Endodermal cell (in vitro differentiated cells): ENCODE results near the gene STK11. TPM values are rescaled to one million over a fixed set of nuclear protein-coding genes. Genes with fewer than 3 reads are reported as not detected.

Experiments
- DNase-seq: peaks from one replicate; pipeline ENCODE4 v3.0.0-alpha.2; 2017
- H3K27ac ChIP-seq: 2 replicates; pipeline ENCODE4 v1.5.1; 2013; ENCODE audit warnings: mild to moderate bottlenecking, low read depth, low read length, moderate library complexity
- H3K27me3 ChIP-seq: 2 replicates; pipeline ENCODE4 v1.6.1; 2013; ENCODE audit warnings: mild to moderate bottlenecking, low read length, moderate library complexity; ENCODE audit not compliant: insufficient read depth, control insufficient read depth, poor library complexity, severe bottlenecking
- H3K36me3 ChIP-seq: 2 replicates; pipeline ENCODE4 v1.7.0; 2013; ENCODE audit warnings: mild to moderate bottlenecking, low read length, moderate library complexity; ENCODE audit not compliant: control insufficient read depth, insufficient read depth
- H3K4me1 ChIP-seq: one replicate; pipeline ENCODE4 v1.7.0; 2013; ENCODE audit warnings: low read length; ENCODE audit not compliant: control insufficient read depth, insufficient read depth
- H3K4me3 ChIP-seq: 2 replicates; pipeline ENCODE4 v1.5.1; 2013; ENCODE audit warnings: mild to moderate bottlenecking, low read length, moderate library complexity
- H3K9ac ChIP-seq: 2 replicates; pipeline ENCODE4 v1.6.1; 2013; ENCODE audit warnings: mild to moderate bottlenecking, low read length, moderate library complexity; ENCODE audit not compliant: poor library complexity, severe bottlenecking; ENCODE audit errors: extremely low read depth
- H3K9me3 ChIP-seq: 2 replicates; pipeline ENCODE4 v1.6.1; 2013; ENCODE audit warnings: mild to moderate bottlenecking, low read length, moderate library complexity; ENCODE audit not compliant: control insufficient read depth
- H3K27ac Mint-ChIP-seq: 2 replicates; pipeline ENCODE4 v1.8.0; 2020; ENCODE audit warnings: mixed read lengths
- H3K27me3 Mint-ChIP-seq: 2 replicates; pipeline ENCODE4 v1.8.0; 2021; ENCODE audit warnings: mild to moderate bottlenecking, mixed read lengths; ENCODE audit not compliant: insufficient read depth
- H3K36me3 Mint-ChIP-seq: 2 replicates; pipeline ENCODE4 v1.8.0; 2020; ENCODE audit warnings: low read depth, mixed read lengths
- H3K4me1 Mint-ChIP-seq: 2 replicates; pipeline ENCODE4 v1.8.0; 2020; ENCODE audit warnings: mixed read lengths
- H3K4me3 Mint-ChIP-seq: 2 replicates; pipeline ENCODE4 v1.8.0; 2020; ENCODE audit warnings: mild to moderate bottlenecking, moderate library complexity, mixed read lengths
- H3K9me3 Mint-ChIP-seq: 2 replicates; pipeline ENCODE4 v1.8.0; 2020; ENCODE audit warnings: mild to moderate bottlenecking, mixed read lengths
- WGBS, 2 experiments: methylation state at CpG; one replicate each; pipeline versions ENCODE4 v1.1.5 to v1.1.7; 2013; ENCODE audit warnings: missing lambda C conversion rate in 2 of 2, mixed read lengths in 1 of 2; ENCODE audit not compliant: insufficient coverage in 1 of 2, insufficient read length in 1 of 2; 5-methylcytosine and 5-hydroxymethylcytosine counted together
- total RNA-seq, 2 donors: library from RNA; stranded (reverse); fragmentation: NEBNext Ultra II Directional in 1 of 2; extraction: Animal tissue kit (Norgen Biotek cat#: 25700) in 1 of 2; gene quantifications; 2 replicates in 1 of 2; 3 replicates in 1 of 2; pipeline ENCODE4 v1.2.1, GENCODE V29; 2021
- TF ChIP-seq, protein P1 (sequence below): fragments of 200-600 bp; sonication (generic); conservative IDR thresholded peaks from 2 replicates; pipeline ENCODE4 v1.5.0; 2021; ENCODE audit warnings: antibody characterized with exemption, mild to moderate bottlenecking

Gene STK11
- total RNA-seq, 2 donors from 2014 or later: 78.8 to 81.4 TPM

DNA sequence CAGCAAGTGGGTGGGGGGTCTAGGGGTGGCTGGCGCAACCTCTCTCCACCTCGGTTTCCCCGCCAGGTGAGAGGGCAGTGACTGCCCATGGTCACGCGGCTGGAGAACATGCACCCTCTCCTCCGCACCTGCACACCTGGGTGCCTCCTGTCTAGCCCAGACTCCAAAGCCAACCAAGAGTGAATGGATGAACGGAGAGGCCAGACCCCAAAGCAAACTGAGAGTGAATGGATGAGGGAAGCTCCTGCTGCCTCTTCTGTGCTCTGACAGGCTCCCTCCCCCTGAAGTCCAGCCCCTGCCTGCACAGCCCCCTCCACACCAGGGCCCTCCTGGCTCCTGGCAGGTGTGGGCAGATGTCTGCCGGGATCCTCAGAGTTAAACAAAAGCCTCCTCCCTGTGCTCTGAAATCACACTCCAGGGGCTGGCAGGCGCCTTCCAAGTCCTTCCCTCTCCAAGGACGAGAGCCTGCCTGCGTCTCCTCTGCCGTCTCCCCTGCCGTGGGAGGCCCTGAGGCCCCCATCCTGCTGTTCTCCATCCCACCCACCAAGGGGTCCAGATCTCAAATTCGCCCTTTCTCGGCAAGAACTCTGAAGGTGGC is 33.7 kb upstream of the STK11 start:
- Mint-ChIP-seq H3K36me3 (peaks cover 5% of the 10 kb centered on the region), H3K4me3 (peak overlapping the region; percentile 93), H3K27ac (peak overlapping the region; percentile 83), H3K4me1 (peaks cover 21% of the 10 kb centered on the region), H3K27me3 (no peaks in the 10 kb centered on the region), H3K9me3 (no peaks in the 10 kb centered on the region)
- Histone ChIP-seq H3K4me3 (peak overlapping the region; percentile 90), H3K36me3 (no peaks in the 10 kb centered on the region), H3K9ac (peak overlapping the region; percentile 25), H3K27me3 (no peaks in the 10 kb centered on the region), H3K27ac (no peak overlapping the region), H3K9me3 (no peaks in the 10 kb centered on the region), H3K4me1 (peaks cover 5% of the 10 kb centered on the region)
- WGBS, 2 experiments: 70 to 93% methylated on average over 6 to 15 of the region's 15 CpGs
- DNase-seq: no peak
- TF ChIP-seq, protein P1, sequence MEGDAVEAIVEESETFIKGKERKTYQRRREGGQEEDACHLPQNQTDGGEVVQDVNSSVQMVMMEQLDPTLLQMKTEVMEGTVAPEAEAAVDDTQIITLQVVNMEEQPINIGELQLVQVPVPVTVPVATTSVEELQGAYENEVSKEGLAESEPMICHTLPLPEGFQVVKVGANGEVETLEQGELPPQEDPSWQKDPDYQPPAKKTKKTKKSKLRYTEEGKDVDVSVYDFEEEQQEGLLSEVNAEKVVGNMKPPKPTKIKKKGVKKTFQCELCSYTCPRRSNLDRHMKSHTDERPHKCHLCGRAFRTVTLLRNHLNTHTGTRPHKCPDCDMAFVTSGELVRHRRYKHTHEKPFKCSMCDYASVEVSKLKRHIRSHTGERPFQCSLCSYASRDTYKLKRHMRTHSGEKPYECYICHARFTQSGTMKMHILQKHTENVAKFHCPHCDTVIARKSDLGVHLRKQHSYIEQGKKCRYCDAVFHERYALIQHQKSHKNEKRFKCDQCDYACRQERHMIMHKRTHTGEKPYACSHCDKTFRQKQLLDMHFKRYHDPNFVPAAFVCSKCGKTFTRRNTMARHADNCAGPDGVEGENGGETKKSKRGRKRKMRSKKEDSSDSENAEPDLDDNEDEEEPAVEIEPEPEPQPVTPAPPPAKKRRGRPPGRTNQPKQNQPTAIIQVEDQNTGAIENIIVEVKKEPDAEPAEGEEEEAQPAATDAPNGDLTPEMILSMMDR: no peak

DNA sequence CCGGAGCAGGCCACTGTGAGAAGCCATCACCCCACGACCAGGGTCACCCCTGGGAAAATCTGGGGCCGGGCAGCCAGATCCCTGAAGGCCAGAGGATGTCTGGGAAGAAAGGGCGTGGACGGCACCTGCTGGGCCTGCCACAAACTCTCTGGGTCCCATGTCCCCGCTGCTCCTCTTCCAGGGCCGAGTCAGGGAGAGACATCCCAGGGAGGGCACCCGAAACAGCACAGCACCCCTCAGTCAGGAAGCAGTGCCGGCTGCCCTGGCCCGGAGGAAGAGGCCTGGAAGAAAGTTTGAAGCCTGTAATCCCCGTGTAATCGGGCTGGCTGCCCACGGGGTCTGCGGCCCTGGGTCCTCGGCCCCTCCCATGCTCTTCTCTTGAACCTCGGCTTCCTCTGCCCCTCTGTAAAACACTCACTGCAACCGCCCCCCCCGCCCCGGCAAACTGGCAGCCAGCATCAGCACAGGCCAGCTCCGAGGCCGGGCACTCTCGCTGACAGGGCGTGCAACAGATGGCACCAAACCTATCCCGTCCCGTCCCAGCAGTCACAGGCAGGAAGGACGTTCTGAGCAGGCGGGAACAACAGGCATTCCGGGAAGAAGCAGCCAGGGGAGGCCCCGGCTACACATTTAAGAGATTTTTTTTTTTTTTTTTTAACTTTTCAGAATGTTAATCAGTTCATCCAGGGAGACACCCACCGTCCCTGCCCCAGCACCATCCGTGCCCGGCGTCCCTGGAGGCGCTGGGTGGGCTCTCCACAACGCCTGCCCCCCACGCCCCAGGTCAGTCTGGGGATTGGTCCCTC is 33.0 kb upstream of the STK11 start:
- no peaks in the 10 kb centered on the region for H3K27me3 ChIP-seq
- Mint-ChIP-seq H3K9me3 (no peaks in the 10 kb centered on the region), H3K36me3 (peaks cover 5% of the 10 kb centered on the region), H3K4me1 (peaks cover 21% of the 10 kb centered on the region), H3K27ac (peak overlapping the region; percentile 83), H3K4me3 (peak overlapping the region; percentile 93), H3K27me3 (no peaks in the 10 kb centered on the region)
- H3K36me3 ChIP-seq: no peaks in the 10 kb centered on the region
- 35% methylated on average over 13 to 33 of the region's 36 CpGs for WGBS, 2 experiments
- peak overlapping the region; percentile 76 for H3K9ac ChIP-seq
- no peak for DNase-seq
- peak overlapping the region; percentile 90 for H3K4me3 ChIP-seq
- H3K4me1 ChIP-seq: peaks cover 5% of the 10 kb centered on the region
- TF ChIP-seq, protein P1: no peak
- no peak overlapping the region for H3K27ac ChIP-seq
- H3K9me3 ChIP-seq: no peaks in the 10 kb centered on the region

DNA sequence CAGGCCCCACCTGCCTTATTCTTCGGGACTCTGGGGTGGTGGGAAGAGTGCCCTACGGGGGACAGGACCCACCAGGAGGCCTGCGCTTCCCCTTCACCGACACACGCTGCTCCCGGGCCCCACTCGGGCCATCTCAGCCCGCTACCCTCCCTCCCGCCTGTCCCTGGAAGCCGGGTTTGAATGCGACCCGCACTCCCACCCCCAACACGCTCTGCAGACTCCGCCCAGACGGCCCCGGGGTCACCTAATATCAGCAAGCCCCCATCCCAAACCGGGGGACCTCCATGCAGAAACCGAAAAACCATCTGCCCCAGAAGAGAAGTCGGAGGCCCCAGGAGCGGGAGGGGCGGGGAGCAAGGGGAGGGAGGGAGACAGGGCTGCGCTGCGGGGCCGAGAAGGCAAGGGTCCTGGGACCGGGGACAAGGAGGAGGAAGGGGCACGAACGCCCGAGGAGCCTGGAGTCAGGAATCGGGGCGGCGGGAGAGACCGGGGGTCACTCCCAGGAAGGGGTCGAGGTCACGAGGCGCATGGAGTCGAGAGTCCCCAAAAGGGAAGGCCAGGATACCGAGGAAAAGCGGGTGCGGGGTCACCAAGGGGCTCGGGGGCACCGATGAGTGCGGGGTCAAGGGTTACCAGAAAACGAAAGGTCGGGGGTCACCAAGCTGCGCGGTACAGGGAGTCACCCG is 32.3 kb upstream of the STK11 start:
- Histone ChIP-seq H3K36me3 (no peaks in the 10 kb centered on the region), H3K4me1 (peaks cover 5% of the 10 kb centered on the region), H3K9ac (peak overlapping the region; percentile 76), H3K27me3 (no peaks in the 10 kb centered on the region), H3K9me3 (no peaks in the 10 kb centered on the region), H3K27ac (no peak overlapping the region), H3K4me3 (peak overlapping the region; percentile 90)
- Mint-ChIP-seq H3K9me3 (no peaks in the 10 kb centered on the region), H3K27me3 (no peaks in the 10 kb centered on the region), H3K4me1 (peaks cover 21% of the 10 kb centered on the region), H3K27ac (peak overlapping the region; percentile 89), H3K36me3 (peaks cover 5% of the 10 kb centered on the region), H3K4me3 (peak overlapping the region; percentile 93)
- WGBS, 2 experiments: 1 to 2% methylated on average over 27 to 47 of the region's 47 CpGs
- TF ChIP-seq, protein P1: no peak
- DNase-seq: peak; percentile 78
